Measurements from ENCODE around the gene COL4A1. TPM values are rescaled to one million over a fixed set of nuclear protein-coding genes. Genes with fewer than 3 reads are reported as not detected.

Gene COL4A1
- total RNA-seq, 2 donors from 2014 or later: 140 to 201 TPM

DNA sequence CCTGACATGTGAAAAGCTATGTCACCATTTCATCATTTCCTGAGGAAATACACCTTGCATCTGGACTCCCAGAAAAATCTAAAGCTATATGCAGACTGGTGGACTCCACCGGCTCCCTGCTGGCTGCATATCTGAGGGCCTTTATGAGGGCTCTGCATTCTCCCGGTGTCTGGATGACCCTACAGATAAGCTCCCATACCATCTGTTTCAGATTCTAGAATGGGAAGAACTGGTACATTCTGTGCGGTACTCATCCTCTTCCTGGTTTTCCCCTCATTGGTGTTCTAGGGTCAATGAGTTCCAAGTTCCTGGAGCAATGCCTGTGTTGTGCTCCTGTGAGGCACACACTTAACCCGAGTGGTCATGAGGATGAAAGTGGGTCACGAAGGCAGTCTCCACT lies 60.4 kb downstream of the COL4A1 start:
- no peaks in the 10 kb centered on the region for H3K9me3 ChIP-seq
- peaks cover 0 to 96% of the 10 kb centered on the region in 2 donors for H3K4me1 ChIP-seq
- DNase-seq (ENCODE audit: low spot score): no peak
- TF ChIP-seq, protein P1, sequence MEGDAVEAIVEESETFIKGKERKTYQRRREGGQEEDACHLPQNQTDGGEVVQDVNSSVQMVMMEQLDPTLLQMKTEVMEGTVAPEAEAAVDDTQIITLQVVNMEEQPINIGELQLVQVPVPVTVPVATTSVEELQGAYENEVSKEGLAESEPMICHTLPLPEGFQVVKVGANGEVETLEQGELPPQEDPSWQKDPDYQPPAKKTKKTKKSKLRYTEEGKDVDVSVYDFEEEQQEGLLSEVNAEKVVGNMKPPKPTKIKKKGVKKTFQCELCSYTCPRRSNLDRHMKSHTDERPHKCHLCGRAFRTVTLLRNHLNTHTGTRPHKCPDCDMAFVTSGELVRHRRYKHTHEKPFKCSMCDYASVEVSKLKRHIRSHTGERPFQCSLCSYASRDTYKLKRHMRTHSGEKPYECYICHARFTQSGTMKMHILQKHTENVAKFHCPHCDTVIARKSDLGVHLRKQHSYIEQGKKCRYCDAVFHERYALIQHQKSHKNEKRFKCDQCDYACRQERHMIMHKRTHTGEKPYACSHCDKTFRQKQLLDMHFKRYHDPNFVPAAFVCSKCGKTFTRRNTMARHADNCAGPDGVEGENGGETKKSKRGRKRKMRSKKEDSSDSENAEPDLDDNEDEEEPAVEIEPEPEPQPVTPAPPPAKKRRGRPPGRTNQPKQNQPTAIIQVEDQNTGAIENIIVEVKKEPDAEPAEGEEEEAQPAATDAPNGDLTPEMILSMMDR (IDR thresholded peaks at IDR 0.05): no peak
- peak overlapping the region; percentile 81 to 84 for H3K27ac ChIP-seq
- no peaks in the 10 kb centered on the region for H3K27me3 ChIP-seq
- H3K4me3 ChIP-seq: no peak overlapping the region
- peaks cover 8% of the 10 kb centered on the region for H3K36me3 ChIP-seq

DNA sequence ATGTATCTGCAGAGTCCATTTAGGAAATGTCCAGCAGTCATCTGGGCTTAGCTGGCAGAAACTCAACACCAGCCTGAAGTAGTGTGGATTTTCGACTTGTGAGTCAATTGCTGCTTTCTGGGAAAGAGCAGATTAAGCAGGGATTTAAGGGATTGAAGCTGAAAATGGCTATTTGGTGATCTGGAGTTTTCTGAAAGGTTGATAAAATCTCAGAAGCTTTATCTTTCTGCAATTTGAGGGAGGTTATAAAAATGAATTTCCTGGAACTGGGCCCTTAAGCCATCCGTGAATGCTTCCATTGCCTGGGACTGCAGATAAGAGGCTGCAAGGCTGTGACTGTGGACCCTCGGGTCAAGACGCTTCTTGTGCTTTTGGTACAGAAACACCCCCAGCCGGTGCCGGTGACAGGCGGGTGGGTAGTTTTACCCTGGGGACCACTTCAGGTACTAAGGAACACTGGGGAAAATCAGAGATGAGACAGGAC lies 61.5 kb downstream of the COL4A1 start:
- Histone ChIP-seq H3K27ac (peak overlapping the region; percentile 81 to 84), H3K36me3 (peaks cover 12% of the 10 kb centered on the region), H3K4me3 (no peak overlapping the region), H3K27me3 (no peaks in the 10 kb centered on the region), H3K9me3 (no peaks in the 10 kb centered on the region), H3K4me1 (peaks cover 0 to 94% of the 10 kb centered on the region in 2 donors)
- no peak for DNase-seq (ENCODE audit: low spot score)
- TF ChIP-seq, protein P1 (IDR thresholded peaks at IDR 0.05): no peak

DNA sequence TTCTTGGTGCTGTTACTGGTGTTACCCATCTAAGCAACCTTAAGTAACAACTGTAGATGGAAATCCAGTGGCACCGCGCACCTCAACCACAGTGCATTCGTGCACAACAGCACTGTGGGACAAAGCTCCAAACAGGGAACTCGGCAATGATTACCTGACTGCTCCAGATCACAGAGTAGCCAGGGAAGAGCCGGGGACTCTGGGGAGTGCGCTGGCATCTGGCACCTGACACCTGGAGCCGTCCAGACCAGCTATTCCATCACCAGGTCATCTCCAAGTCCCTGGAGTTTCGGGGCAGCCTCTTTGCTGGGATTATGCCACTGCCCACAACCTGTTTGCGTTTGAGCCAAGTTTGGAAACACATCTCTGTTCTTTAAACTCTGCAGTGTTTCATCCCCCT lies 62.0 kb downstream of the COL4A1 start:
- H3K4me1 ChIP-seq: peaks cover 0 to 96% of the 10 kb centered on the region in 2 donors
- TF ChIP-seq, protein P1 (IDR thresholded peaks at IDR 0.05): no peak

DNA sequence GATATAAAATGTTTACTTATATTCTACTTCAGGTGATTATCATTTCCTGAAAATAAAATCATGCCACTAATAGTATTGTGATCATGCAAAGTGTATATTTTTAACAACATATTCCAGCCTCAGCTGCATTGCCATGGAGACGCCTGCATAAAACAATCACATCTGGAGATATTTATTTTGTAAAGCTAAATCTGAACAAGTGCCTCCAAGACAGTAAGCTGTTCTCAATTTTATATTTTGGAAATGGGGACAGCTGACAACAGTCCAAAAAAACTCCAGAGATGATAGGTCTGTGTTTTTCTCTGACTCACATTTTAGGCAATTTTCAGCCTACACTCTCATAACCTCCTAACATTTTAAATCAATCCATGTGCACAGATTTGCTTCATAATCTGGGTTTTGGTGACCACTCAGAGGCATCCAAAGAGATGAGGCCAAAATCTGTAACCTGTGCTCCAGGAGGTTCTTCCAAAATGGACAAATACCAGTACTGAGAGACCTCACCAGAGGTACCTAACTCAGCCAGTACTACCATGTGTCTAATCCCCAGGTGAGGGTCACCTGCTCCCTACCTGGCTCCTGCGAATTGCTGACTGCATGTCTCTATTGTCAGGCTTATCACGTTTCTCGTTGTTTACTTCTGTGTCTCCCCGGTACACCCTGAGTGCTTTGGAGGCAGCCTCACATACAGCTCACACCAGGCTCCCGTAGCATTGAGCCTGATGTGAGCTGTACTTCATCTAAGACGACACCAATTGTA lies 62.7 kb downstream of the COL4A1 start:
- peak overlapping the region; percentile 81 to 84 for H3K27ac ChIP-seq
- H3K27me3 ChIP-seq: no peaks in the 10 kb centered on the region
- H3K4me3 ChIP-seq: no peak overlapping the region
- peaks cover 17% of the 10 kb centered on the region for H3K36me3 ChIP-seq
- TF ChIP-seq, protein P1 (IDR thresholded peaks at IDR 0.05): no peak
- no peaks in the 10 kb centered on the region for H3K9me3 ChIP-seq
- H3K4me1 ChIP-seq: peaks cover 0 to 95% of the 10 kb centered on the region in 2 donors
- no peak for DNase-seq (ENCODE audit: low spot score)

More for the DNA sequence above, 62.0 kb downstream of the COL4A1 start:
- Histone ChIP-seq H3K9me3 (no peaks in the 10 kb centered on the region), H3K4me3 (no peak overlapping the region), H3K36me3 (peaks cover 17% of the 10 kb centered on the region), H3K27me3 (no peaks in the 10 kb centered on the region), H3K27ac (peak overlapping the region; percentile 81 to 84)
- no peak for DNase-seq (ENCODE audit: low spot score)

DNA sequence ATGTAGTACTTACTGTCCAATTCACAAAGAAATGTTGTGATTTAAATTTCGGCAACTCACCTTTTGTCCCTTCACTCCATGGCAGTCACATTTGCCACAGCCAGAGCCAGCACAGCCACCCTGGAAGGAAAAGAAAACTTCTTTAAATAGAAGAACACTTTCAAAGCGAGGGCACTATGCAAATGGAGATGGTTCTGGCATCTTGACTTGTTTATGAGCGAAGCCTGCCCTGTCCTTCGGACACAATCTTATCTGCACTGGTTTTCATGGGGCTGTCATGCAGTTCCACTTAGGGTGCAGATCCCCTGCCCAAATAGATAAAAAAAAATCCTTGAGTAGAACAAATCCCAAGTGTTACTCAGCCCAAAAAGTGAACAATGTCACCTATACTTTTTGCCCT lies 64.3 kb downstream of the COL4A1 start:
- H3K4me3 ChIP-seq: peak overlapping the region in 1 of 2 donors; percentile 4
- peaks cover 9% of the 10 kb centered on the region for H3K36me3 ChIP-seq
- no peaks in the 10 kb centered on the region for H3K27me3 ChIP-seq
- H3K9me3 ChIP-seq: no peaks in the 10 kb centered on the region
- H3K4me1 ChIP-seq: peaks cover 0 to 94% of the 10 kb centered on the region in 2 donors
- peak overlapping the region; percentile 81 to 84 for H3K27ac ChIP-seq
- no peak for DNase-seq (ENCODE audit: low spot score)
- TF ChIP-seq, protein P1 (IDR thresholded peaks at IDR 0.05): no peak

Data from right atrium auricular region (tissue), 2 donors.